K562 (cell line): ENCODE measurements around the gene CTDSPL. TPM values are rescaled to one million over a fixed set of nuclear protein-coding genes. Genes with fewer than 3 reads are reported as not detected.
A peak's percentile ranks its signal among the peaks of the same experiment; 100 is the strongest.

Experiments
- ARID1B ChIP-seq: fragments of 450-650 bp; IDR thresholded peaks from 2 replicates; pipeline ENCODE4 v1.6.1; 2016; ENCODE audit warnings: antibody characterized with exemption, mild to moderate bottlenecking, inconsistent platforms
- C11orf30 ChIP-seq: fragments of 450-650 bp; IDR thresholded peaks from 2 replicates; pipeline ENCODE4 v1.6.1; 2016; ENCODE audit warnings: low read depth, mild to moderate bottlenecking
- CBFA2T2 ChIP-seq: fragments of 450-650 bp; conservative IDR thresholded peaks from 2 replicates; pipeline ENCODE4 v1.6.1; 2017; ENCODE audit warnings: mild to moderate bottlenecking
- CC2D1A ChIP-seq: fragments of 450-650 bp; IDR thresholded peaks from 2 replicates; pipeline ENCODE4 v1.6.1; 2017; ENCODE audit warnings: mild to moderate bottlenecking
- CREB1 ChIP-seq, 2 experiments: sonication (generic) in 1 of 2; formaldehyde crosslinking in 1 of 2; IDR thresholded peaks; 2 replicates each; pipeline versions ENCODE4 v1.6.1 to v1.8.0; 2012 to 2022; ENCODE audit warnings: inconsistent platforms in 1 of 2, mild to moderate bottlenecking in 1 of 2, missing genetic modification reagents in 1 of 2, moderate library complexity in 1 of 2
- CREM ChIP-seq: IDR thresholded peaks from 2 replicates; pipeline ENCODE4 v1.6.1; 2014; ENCODE audit warnings: antibody characterized with exemption, low read depth
- EP300 ChIP-seq: IDR thresholded peaks from 2 replicates; pipeline ENCODE4 v1.6.1; 2012; ENCODE audit warnings: low read length, improper control_type of control experiment
- HCFC1 ChIP-seq: IDR thresholded peaks from 2 replicates; pipeline ENCODE4 v1.6.1; 2012; ENCODE audit warnings: low read depth, low read length, improper control_type of control experiment
- KHSRP ChIP-seq: fragments of 450-650 bp; IDR thresholded peaks from 2 replicates; pipeline ENCODE4 v1.6.1; 2017
- MYC ChIP-seq, 2 experiments: fragments of 250-450 bp in 1 of 2; sonication (Bioruptor Pico) in 1 of 2; IDR thresholded peaks; 2 replicates each; pipeline versions ENCODE4 v1.5.1 to v1.6.1; 2012 to 2021; ENCODE audit warnings: low read depth in 2 of 2, borderline replicate concordance in 1 of 2, improper control_type of control experiment in 1 of 2, low read length in 1 of 2, mild to moderate bottlenecking in 1 of 2, moderate library complexity in 1 of 2
- NCOR1 ChIP-seq: fragments of 450-650 bp; IDR thresholded peaks from 2 replicates; pipeline ENCODE4 v1.6.1; 2016; ENCODE audit warnings: mild to moderate bottlenecking, moderate library complexity
- NFRKB ChIP-seq: fragments of 450-650 bp; IDR thresholded peaks from 2 replicates; pipeline ENCODE4 v1.6.1; 2016; ENCODE audit warnings: low read depth
- OTX1 ChIP-seq: fragments of 450-650 bp; formaldehyde crosslinking; IDR thresholded peaks from 2 replicates; pipeline ENCODE4 v1.4.0; 2022; ENCODE audit warnings: mild to moderate bottlenecking
- RB1 ChIP-seq: fragments of 450-650 bp; IDR thresholded peaks from 2 replicates; pipeline ENCODE4 v1.6.1; 2017; ENCODE audit warnings: low read depth, mild to moderate bottlenecking
- SAFB ChIP-seq: fragments of 200-400 bp; formaldehyde crosslinking; IDR thresholded peaks from 2 replicates; pipeline ENCODE4 v1.6.1; 2017; ENCODE audit warnings: low read depth, low read length, borderline replicate concordance
- TEAD2 ChIP-seq: fragments of 450-650 bp; IDR thresholded peaks from 2 replicates; pipeline ENCODE4 v1.6.1; 2016; ENCODE audit warnings: missing genetic modification characterization, control low read depth, missing compliant biosample characterization
- ZEB2 ChIP-seq: fragments of 450-650 bp; IDR thresholded peaks from 2 replicates; pipeline ENCODE4 v1.6.1; 2016
- ZHX1 ChIP-seq: fragments of 150-350 bp; conservative IDR thresholded peaks from 2 replicates; pipeline ENCODE4 v1.6.1; 2014; ENCODE audit warnings: low read length
- polyA plus RNA-seq, 8 experiments: library from polyadenylated mRNA; depleted of rRNA in 4 of 8; stranded (reverse) in 5 of 8; unstranded in 3 of 8; fragments of >200 nt; fragmentation: Nextera tagmentation in 2 of 8; fragmentation: Illumina TruSeq in 1 of 8; extraction: Ambion mirVana in 2 of 8; extraction: Trizol in 1 of 8; gene quantifications; 2 replicates each; pipeline versions ENCODE4 v1.2.1 to v1.2.3, GENCODE V29; 2011 to 2014; ENCODE audit warnings: inconsistent platforms in 1 of 8, missing spikeins in 1 of 8
- total RNA-seq, 7 experiments: library from RNA; depleted of rRNA in 6 of 7; stranded (reverse); fragments of >200 nt in 6 of 7; fragmentation: Illumina TruSeq in 2 of 7; extraction: Trizol in 2 of 7; gene quantifications; 2 replicates each; pipeline versions ENCODE4 v1.2.1 to v1.2.3, GENCODE V29; 2011 to 2021; ENCODE audit warnings: low replicate concordance in 1 of 7
- TF ChIP-seq, protein P1 (sequence below): sonication (generic); formaldehyde crosslinking; IDR thresholded peaks from 2 replicates; pipeline ENCODE4 v1.8.1; 2023; ENCODE audit warnings: missing genetic modification reagents, mild to moderate bottlenecking, borderline replicate concordance
- TF ChIP-seq, protein P2 (sequence below): sonication (generic); formaldehyde crosslinking; IDR thresholded peaks from 2 replicates; pipeline ENCODE4 v1.8.1; 2023; ENCODE audit warnings: mild to moderate bottlenecking, missing genetic modification reagents

CTDSPL gene
- total and polyA plus RNA-seq, 9 of the 15 experiments (the other 6 are each of a cell fraction or from before 2014, with no cell fraction given) = 5.1 to 19.3 (median 11.3) TPM

- TF ChIP-seq, protein P1, sequence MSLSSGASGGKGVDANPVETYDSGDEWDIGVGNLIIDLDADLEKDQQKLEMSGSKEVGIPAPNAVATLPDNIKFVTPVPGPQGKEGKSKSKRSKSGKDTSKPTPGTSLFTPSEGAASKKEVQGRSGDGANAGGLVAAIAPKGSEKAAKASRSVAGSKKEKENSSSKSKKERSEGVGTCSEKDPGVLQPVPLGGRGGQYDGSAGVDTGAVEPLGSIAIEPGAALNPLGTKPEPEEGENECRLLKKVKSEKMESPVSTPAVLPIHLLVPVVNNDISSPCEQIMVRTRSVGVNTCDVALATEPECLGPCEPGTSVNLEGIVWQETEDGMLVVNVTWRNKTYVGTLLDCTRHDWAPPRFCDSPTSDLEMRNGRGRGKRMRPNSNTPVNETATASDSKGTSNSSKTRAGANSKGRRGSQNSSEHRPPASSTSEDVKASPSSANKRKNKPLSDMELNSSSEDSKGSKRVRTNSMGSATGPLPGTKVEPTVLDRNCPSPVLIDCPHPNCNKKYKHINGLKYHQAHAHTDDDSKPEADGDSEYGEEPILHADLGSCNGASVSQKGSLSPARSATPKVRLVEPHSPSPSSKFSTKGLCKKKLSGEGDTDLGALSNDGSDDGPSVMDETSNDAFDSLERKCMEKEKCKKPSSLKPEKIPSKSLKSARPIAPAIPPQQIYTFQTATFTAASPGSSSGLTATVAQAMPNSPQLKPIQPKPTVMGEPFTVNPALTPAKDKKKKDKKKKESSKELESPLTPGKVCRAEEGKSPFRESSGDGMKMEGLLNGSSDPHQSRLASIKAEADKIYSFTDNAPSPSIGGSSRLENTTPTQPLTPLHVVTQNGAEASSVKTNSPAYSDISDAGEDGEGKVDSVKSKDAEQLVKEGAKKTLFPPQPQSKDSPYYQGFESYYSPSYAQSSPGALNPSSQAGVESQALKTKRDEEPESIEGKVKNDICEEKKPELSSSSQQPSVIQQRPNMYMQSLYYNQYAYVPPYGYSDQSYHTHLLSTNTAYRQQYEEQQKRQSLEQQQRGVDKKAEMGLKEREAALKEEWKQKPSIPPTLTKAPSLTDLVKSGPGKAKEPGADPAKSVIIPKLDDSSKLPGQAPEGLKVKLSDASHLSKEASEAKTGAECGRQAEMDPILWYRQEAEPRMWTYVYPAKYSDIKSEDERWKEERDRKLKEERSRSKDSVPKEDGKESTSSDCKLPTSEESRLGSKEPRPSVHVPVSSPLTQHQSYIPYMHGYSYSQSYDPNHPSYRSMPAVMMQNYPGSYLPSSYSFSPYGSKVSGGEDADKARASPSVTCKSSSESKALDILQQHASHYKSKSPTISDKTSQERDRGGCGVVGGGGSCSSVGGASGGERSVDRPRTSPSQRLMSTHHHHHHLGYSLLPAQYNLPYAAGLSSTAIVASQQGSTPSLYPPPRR (CRISPR knock-in tag) = peak; percentile 91; the same call in 1 of the 2 replicates
- TF ChIP-seq NCOR1 (peak; percentile 93), ARID1B (peak; percentile 70), EP300 (peak; percentile 69), RB1 (peak; percentile 75; the same call in 1 of the 2 replicates), CREB1 (IDR thresholded peaks at IDR 0.05) (peak; percentile 64; the same call in 1 of the 2 replicates), CREB1 (CRISPR knock-in tag; IDR thresholded peaks at IDR 0.05) (peak; percentile 85), CREM (peak; percentile 93), NFRKB (peak; percentile 60; the same call in 1 of the 2 replicates), KHSRP (0 out of 2 replicates have a peak, but pooled peaks have one; percentile 28), SAFB (no peak), OTX1 (no peak), CBFA2T2 (peak; percentile 82), MYC (IDR thresholded peaks at IDR 0.05; ENCODE audit: low read depth, low read length) (peak; percentile 94), MYC (CRISPR knock-in tag; IDR thresholded peaks at IDR 0.05; ENCODE audit: borderline replicate concordance, low read depth) (no peak; the same call in 1 of the 2 replicates), CC2D1A (peak; percentile 36; the same call in 1 of the 2 replicates), ZEB2 (peak; percentile 53; the same call in 1 of the 2 replicates), TEAD2 (tag) (peak; percentile 90), ZHX1 (no peak), C11orf30 (no peak), HCFC1 (peak; percentile 53; the same call in 1 of the 2 replicates)
- TF ChIP-seq, protein P2, sequence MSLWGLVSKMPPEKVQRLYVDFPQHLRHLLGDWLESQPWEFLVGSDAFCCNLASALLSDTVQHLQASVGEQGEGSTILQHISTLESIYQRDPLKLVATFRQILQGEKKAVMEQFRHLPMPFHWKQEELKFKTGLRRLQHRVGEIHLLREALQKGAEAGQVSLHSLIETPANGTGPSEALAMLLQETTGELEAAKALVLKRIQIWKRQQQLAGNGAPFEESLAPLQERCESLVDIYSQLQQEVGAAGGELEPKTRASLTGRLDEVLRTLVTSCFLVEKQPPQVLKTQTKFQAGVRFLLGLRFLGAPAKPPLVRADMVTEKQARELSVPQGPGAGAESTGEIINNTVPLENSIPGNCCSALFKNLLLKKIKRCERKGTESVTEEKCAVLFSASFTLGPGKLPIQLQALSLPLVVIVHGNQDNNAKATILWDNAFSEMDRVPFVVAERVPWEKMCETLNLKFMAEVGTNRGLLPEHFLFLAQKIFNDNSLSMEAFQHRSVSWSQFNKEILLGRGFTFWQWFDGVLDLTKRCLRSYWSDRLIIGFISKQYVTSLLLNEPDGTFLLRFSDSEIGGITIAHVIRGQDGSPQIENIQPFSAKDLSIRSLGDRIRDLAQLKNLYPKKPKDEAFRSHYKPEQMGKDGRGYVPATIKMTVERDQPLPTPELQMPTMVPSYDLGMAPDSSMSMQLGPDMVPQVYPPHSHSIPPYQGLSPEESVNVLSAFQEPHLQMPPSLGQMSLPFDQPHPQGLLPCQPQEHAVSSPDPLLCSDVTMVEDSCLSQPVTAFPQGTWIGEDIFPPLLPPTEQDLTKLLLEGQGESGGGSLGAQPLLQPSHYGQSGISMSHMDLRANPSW = peak; percentile 88
Measured at GRCh38 chr3:37996785-37997301, 135.2 kb downstream of the CTDSPL start (continued).
